Left colon (tissue), 2 donors: Measurements from ENCODE around the gene SERINC3. TPM values are rescaled to one million over a fixed set of nuclear protein-coding genes. Genes with fewer than 3 reads are reported as not detected.
A peak's percentile ranks its signal among the peaks of the same experiment; 100 is the strongest.

Experiments used
- ATAC-seq: fragments of 200-7000 bp; cut with Tn5 transposase; one replicate; pipeline ENCODE4 v1.9.1; 2020; ENCODE audit warnings: mild to moderate bottlenecking, moderate library complexity
- DNase-seq, 2 donors: peaks; one replicate each; pipeline ENCODE4 v3.0.0-alpha.2; 2020
- intact Hi-C, 2 donors: fragments of 100-400 bp; cut with DNase I in 1 of 2; cut with micrococcal nuclease in 1 of 2; formaldehyde crosslinking; loops; one replicate each; pipeline versions ENCODE4 v1.11.2 to v1.14.0; 2022; cut with DNase I, micrococcal nuclease
- total RNA-seq, 2 donors: library from RNA; stranded (reverse); fragmentation: NEBNext Ultra II Directional; extraction: Animal tissue kit (Norgen Biotek cat#: 25700); gene quantifications; one replicate each; pipeline ENCODE4 v1.2.1, GENCODE V29; 2021
- donor health status: DM: no; HTN: no; CAD: no.
- donor health status: DM: yes; HTN: yes; CAD: no.

Gene SERINC3
- total RNA-seq, 2 donors from 2014 or later = 89.3 to 117 TPM

DNA sequence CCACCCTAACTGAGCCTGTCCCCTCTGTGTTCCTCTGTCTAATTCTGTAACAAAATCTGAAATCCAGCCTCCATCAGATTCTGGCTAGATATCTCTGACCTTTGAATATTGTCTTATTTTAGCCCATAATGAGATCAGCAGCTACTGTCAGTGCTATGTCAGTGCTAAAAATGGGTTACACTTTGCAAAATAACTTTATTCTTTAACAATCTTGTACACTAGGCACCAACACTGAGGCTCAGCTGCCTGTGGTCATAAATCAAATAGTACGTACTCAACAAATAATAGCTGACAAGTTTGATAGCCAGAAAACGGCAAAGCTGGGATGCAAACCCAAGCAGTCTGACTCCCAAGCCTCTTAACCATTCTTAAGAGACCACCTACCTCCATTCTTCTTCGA, 24.1 kb downstream of the SERINC3 start:
- DNase-seq (no peak), ATAC-seq (no peak)
- intact Hi-C loops = no loop called here

DNA sequence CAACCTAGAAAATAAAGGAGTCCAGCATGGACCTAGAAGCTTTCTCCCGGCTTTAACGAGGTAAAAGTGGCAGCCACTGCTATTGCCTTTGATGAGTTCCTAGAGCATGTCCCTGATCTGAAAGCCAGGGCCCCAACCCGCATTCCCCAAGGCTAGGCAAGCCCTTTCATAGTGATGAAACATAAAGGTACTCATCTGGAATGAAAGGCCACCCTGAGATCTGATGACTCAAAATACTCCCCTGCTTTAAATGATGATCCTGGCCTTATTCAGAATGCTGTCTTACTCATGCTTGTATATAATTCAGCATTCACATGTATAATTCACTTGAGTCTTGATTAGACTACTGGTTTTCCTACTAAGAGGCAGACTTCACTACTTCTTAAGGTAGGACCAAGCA, 24.9 kb downstream of the SERINC3 start:
- DNase-seq = no peak
- intact Hi-C loops = no loop called here
- ATAC-seq = no peak

DNA sequence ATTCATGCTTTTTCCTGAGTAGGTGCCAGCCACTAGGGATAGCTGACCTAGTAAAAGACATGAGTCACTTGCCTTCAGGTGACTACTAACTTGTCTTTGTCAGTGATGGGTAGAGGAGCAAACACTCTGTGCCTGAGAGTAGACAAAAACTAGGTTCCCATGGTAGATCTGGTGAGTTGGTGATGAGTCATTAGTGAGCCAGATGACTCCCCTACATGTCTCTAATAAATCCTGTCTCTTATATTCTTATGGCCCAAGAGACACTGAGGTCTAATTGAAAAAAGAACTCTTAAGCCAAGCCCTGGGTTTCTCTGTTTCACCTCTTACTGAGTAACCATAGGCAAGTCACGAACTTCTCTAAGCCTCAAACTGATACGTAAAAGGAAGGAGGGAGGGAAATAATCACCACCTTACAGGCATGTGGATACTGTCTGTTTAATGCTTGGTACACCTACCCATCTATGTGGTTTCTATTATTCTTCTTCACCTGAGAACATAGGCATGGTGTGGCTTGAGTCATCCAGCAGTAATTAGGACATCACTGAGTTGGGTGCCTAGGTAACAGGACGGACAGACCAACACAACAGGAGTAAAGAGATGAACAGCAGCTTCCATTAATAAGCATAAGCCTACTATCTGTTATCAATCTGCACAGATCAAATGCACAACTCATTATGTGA, 25.9 kb downstream of the SERINC3 start:
- DNase-seq = no peak
- ATAC-seq = no peak
- intact Hi-C loops = no loop called here

DNA sequence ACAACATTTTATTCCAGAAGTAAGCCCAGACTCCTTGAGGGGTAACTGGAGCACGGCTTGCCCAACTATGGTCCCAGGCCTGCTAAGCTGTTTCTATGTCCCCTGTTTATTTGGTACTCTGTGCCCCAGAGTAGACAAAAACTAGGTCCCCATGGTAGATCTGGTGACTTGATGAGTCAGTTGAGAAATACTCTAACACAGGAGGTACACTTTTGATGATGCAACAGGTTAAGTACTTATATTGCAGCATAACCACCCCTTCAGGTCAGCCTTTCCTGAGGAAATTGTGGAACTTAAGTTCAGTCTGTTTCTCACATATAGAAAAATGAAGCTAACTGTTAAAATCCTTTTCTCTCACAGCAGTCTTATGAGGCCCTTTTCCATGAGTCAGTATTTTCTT, 26.6 kb downstream of the SERINC3 start:
- DNase-seq (no peak), ATAC-seq (no peak)
- intact Hi-C loops = no loop called here

DNA sequence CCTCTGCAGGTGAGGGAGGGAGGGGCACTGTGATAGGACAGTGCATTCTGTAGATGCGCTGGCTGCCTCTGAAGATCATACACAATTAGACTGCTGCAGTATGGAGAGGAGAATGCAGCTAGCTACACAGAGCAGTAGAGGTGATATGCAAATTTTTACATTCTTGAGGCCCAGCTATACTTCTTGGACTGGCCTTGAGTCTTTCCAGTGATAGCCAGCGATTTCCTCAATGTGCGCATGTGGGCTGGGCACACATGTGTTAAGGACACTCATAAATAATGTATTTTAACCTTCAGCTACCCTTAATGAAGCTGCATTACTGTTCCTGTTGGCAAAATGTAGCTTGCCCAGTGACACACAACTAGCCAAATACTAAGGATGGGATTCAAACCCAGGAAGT, 27.2 kb downstream of the SERINC3 start:
- ATAC-seq (no peak), DNase-seq (no peak)
- intact Hi-C loops = no loop called here

DNA sequence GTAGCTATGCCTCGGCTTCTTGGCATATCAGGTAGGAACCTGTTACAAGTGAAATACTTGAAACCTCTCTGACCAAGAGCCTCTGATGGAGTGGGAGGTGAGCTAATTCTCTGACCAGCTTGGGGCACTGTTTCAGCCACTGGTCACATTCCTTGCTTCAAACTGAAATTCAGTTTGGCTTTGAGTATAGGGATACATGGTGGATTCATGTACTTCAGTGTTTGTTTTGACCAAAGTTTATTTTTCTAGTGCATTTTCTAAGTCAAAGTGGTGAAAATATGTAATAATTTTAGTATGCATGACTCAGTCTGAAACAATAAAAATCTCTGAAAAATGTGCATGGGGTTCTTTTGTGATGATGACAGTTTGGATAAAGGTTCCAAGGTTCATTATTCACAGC, 27.6 kb downstream of the SERINC3 start:
- DNase-seq (no peak), ATAC-seq (no peak)
- intact Hi-C loops = no loop called here

DNA sequence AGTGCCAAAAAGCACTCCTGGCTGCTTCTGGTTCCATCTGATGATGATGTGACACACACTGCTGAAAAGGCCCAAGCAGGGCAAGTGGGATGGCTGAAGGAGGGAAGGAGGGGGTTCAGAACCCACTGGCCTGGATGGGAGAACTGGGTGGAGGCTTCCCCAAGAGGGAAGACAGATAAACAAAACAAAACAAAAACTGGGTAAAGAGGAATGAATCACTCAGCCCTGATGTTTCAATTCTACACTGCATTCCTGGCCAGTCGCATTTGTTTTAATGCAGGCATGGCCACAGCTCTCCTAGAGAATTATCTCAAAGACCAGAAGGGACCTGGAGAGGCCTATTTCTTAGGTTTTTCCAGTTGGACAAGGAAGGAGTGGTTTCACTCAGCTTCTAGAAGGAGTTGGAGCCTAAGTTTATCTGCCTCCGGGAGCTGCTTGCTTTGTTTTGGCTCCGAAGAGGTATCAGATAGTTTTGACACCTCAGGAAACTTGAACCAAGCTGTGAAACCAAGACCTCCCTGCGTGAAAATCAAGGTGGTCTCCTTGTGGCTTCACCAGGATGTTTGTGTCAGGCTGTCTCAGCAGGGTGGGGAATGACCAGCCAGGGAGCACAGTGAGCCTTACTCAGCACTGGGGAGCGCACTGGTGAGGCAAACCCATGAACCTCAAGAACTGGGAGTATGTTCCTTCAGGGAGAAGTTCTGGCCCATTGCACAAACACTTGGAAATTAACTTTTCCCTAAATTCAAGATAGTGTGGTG, 30.1 kb downstream of the SERINC3 start:
- intact Hi-C loops = no loop called here
- no peak for DNase-seq
- no peak for ATAC-seq

DNA sequence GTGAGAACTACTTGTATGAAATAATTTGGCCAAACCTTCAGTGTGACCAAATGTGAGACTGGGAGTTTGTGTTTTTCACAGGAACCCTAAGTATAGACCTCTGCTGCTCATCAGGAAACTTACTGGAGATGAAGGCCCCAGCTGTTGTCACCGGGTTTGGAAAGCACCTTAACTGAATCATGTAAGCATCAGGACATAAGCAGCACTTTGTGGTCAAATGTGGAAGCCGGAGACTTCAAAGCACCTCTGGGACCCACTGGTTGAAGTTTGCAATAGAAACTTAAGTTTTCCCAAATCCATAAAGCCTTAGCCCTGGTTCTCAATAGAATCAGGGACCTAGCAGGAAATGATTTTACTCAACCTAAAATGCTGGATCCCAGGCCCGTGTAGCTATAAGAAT, 31.9 kb downstream of the SERINC3 start:
- intact Hi-C loops = no loop called here
- DNase-seq (no peak), ATAC-seq (no peak)

DNA sequence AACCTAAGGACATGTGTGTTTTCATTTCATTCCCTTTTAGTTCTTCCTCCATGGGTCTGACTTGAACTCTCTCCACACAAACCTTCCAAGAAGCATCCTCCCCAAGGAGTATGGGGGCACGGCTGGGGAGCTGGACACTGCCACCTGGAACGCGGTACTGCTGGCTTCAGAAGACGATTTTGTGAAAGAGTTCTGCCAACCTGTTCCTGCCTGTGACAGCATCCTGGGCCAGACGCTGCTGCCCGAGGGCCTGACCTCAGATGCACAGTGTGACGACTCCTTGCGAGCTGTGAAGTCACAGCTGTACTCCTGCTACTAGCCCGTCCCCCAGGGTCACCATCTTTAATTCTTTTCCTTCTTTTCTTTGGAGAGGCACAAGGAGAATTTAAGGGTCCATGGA, 32.6 kb downstream of the SERINC3 start:
- DNase-seq = no peak
- no peak for ATAC-seq
- intact Hi-C loops = no loop called here

DNA sequence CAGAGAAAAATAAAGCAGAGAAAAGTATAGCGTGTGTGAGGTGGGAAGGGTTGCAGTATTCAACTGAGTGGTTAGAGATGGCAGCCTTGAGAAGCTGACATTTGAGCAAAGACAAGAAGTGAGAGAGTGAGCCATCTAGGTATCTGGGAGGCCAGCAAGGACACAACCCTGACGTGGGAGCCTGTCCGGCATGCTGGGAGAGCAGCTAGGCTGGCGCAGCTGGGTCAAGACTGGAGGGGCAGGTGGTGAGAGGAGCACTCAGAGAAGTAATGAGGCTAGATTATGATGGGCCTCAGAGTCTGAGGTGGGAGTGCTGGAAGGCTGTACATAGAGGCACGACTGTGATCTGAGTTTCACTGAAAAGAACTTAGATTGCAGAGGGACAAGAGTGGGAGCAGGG, 33.3 kb downstream of the SERINC3 start:
- intact Hi-C loops = no loop called here
- no peak for DNase-seq
- no peak for ATAC-seq

DNA sequence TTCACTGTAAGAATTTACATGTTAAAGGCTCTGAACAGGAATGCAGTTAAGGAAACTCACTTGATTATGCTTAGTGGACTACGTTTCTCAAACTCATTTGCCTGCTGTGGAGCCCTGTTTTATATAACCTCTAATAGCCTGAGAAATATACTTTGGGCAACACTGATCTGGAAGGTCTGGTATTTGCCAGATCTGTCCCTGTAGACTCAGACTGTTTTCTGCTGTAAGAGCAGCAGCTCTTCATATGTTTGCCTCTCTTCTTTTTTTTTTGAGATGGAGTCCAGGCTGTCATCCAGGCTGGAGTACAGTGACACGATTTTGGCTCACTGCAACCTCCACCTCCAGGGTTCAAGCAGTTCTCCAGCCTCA, 36.1 kb downstream of the SERINC3 start:
- intact Hi-C loops = no loop called here
- ATAC-seq (no peak), DNase-seq (no peak)

DNA sequence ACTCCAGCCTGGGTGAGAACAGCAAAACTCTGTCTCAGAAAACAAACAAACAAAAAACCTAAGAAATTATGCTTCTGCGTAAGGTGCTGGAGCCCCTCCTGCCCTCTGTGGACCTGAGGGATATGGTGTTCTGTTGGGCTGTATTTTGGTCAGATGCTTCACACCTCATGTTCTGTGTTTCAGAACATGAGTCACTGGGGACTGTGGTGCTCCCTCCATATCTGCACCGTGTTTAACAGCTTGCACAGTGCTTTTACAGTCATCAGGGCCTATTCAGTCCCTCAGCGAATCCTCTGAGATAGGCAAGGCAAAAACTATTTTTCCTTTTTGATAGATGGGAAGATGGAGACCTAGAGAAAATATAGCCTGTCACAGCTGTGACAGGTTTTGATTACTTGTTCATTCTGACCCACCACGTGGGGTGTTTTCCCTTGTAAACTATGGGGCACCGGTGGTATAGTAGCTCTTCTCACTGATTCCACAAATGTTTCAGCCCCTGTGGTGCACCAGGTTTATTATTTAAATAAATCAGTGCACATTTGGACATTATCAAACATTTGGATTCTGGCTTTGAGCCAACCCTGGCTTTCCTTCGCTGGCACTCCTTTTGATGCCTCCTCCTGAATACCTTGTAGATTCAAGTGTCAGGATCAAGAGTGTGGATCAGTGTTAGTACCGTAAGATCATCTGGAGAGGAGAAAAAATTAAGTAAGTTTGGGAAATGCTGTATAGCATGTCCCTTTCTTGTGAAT, 36.6 kb downstream of the SERINC3 start:
- intact Hi-C loops = no loop called here
- ATAC-seq (no peak), DNase-seq (no peak)

DNA sequence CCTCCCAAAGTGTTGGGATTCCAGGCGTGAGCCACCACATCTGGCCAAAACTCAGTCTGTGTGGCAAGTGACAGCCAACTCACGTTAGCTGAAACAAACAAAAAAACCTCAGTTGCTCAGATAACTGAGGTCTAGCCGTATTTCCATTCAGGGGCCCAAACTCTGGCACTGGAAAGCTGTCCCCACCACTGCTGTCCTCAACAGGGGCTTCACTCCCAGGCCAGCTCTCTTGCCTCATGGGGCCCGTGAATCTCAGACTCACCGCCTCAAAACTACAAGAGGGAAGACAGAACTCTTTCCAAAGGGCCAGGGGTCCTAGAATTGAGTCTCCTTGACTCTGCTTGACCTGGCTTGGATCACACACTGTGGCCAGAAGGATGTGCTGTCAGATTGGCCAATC, 38.8 kb downstream of the SERINC3 start:
- intact Hi-C loops = no loop called here
- ATAC-seq = no peak
- no peak for DNase-seq

DNA sequence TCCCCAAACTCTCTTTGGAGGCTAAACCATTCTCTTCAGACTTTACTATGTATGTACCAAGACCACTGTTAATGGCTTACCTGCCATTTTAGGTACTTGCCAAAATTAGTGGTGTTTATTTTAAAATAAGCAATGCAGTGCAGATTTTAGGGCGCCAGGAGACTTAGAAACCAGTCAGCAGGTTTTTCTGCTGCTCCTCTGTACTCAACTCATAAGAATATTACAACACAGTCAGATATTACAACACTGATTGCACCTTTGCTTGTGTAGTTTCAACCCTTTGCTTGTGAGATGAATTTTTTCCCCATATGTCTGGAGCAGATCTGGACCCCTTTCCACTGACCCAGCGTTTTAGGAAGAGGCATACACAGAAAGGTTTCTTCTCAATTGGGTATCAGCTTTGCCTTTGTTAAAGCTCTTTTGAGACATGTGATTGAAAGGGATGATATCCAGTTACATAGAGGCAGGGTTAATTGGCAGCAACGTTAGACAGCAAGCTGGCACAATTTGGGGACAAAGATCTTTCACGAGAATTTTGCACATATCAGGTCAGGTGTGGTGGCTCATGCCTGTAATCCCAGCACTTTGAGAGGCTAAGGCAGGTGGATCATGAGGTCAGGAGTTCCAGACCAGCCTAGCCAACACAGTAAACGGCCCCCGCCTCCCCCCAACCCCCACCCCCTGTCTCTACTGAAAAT, 40.0 kb downstream of the SERINC3 start:
- ATAC-seq (no peak), DNase-seq (no peak)
- intact Hi-C loops = no loop called here

DNA sequence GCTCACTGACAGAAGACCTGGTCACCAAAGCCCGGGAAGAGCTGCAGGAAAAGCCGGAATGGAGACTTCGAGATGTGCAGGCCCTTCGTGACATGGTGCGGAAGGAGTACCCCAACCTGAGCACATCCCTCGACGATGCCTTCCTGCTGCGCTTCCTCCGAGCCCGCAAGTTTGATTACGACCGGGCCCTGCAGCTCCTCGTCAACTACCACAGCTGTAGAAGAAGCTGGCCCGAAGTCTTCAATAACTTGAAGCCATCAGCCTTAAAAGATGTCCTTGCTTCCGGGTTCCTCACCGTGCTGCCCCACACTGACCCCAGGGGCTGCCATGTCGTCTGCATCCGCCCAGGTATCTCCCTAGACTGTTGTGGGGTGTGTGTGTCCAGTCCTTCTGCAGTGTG, 41.8 kb downstream of the SERINC3 start:
- DNase-seq (no peak), ATAC-seq (no peak)
- intact Hi-C loops = no loop called here

DNA sequence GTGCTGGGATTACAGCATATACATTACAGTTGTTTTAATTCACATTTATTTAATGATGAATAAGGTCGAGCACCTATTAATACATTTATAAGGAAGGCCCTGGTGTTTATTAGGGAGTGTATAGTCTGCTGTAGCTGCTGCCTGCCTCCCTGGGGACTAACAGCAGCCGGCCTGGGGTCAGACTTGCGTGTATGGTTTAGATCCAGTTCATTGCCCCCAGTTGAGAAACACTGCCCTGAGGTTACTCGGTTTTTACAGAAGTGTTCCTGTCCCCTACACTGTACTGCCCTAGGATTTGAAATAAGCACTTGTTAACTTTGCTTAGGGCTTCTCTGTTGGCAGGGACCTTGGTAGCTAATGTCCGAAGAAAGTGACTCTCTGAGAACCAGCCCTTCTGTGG, 42.2 kb downstream of the SERINC3 start:
- DNase-seq (no peak), ATAC-seq (no peak)
- intact Hi-C loops = no loop called here

DNA sequence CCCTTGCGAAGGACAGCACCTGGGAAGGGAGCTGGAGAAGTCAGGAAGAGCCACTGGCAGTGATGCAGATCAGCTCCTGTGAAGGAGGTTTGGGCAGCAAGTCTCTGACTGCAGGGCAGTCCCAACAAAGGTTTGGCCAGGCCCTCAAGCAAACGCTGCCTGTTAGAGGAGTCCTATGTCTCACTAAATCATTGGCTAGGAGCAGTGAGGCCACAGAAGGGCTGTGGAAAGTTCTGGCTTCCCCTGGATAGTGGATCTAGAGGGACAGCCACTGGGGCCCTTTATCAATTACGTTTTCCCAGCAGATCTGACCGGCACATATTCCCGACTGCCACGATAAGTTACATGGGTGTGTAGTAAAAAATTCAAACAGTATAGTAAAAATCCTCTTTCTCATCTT, 43.7 kb downstream of the SERINC3 start:
- intact Hi-C loops = no loop called here
- no peak for DNase-seq
- no peak for ATAC-seq

DNA sequence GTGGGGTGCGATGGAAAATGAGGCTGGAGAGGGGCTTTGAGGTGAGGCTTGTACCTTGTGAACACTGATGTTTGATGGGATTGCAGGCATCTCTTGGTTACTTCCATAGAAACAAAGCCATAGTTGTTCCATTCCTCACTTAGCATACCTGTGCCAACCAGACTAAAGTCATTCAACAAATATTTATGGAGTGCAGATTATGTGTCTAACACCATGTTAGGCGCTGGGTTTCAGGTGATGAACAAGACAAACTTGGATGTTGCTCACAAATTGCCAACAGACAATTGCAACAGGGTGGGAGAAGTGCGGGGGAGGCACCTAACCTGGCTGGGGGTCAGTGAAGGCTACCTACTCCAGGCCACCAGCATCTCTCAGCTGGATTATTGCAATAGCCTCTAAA, 44.7 kb downstream of the SERINC3 start:
- intact Hi-C loops = no loop called here
- DNase-seq (no peak), ATAC-seq (no peak)

DNA sequence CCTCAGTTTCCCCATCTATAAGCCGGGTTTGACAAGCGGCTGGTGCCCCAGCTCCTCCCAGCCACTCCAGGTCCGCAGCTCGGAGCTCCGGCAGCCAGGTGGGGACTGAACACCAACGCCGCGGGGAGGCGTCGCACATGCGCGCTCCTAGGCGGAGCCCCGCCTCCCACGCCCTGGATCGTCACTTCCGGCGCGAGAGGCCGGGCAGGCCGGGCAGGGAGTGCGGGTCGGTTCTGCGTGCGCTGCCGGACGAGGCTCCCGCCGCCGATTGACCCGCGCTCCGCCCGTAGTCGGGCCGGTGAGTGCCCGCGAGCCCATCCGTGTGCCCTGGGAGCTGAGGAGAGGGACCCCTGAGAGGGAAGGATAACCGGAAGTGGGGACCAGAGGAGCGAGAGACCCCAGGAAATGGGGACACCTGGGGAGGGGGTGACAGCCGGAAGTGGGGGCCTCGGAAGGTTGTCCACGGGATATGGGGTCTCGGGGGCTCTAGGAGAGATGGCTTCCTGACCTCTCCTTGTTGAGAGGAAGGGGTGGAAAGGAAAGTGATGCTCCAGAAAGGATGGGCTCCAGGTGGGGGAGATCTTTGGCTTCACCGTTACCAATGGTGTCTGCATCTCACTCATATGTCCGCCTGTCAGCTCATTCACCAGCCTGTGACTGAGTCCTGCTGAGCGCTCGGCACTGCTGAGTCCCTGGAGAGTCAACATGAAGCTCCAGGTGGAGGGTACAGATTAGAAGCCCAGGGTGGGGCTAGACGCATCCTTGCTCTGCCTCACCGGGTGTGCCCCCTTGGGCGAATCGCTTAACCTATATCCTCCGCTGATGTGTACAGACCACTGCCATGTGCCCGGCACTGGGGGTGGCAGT, 45.9 kb downstream of the SERINC3 start, which contains the start of gene TTPAL:
TTPAL (plus strand) TSS at position 181 of the 867 bp plus-strand sequence. CDS start 4,126 bp downstream, outside the sequence.
- intact Hi-C loops = no loop called here
- peak; percentile 94 for ATAC-seq
- DNase-seq = peak; percentile 91 to 93
